HG02571 (cell line): ENCODE data around the gene HOXD3.

Experiments
- ATAC-seq: cut with Tn5 transposase; IDR thresholded peaks from one replicate; pipeline ENCODE4 v1.9.1; 2021; ENCODE audit warnings: mild to moderate bottlenecking, moderate library complexity; ENCODE audit not compliant: unreplicated experiment

Gene HOXD3

GRCh38 chr2:176132205-176133171 is 24.6 kb upstream of the HOXD3 start:
- ATAC-seq = no peak

GRCh38 chr2:176133389-176133788 is 23.7 kb upstream of the HOXD3 start:
- ATAC-seq = no peak

GRCh38 chr2:176134035-176134434 is 23.1 kb upstream of the HOXD3 start:
- no peak for ATAC-seq

- ATAC-seq = no peak
Measured at GRCh38 chr2:176135035-176135440, 22.1 kb upstream of the HOXD3 start.

- ATAC-seq = no peak
Measured at GRCh38 chr2:176136374-176137251, 20.5 kb upstream of the HOXD3 start.

- no peak for ATAC-seq
Measured at GRCh38 chr2:176137252-176137580, 19.9 kb upstream of the HOXD3 start.

- ATAC-seq = no peak
Measured at GRCh38 chr2:176137906-176138305, 19.2 kb upstream of the HOXD3 start.

GRCh38 chr2:176138526-176138922 is 18.6 kb upstream of the HOXD3 start:
- no peak for ATAC-seq

GRCh38 chr2:176138923-176139660 is 18.0 kb upstream of the HOXD3 start:
- ATAC-seq = no peak

GRCh38 chr2:176139661-176140512 is 17.2 kb upstream of the HOXD3 start:
- no peak for ATAC-seq

- ATAC-seq = peak; percentile 79
Measured at GRCh38 chr2:176140513-176141317, 16.4 kb upstream of the HOXD3 start.

- ATAC-seq = no peak
Measured at GRCh38 chr2:176142281-176142680, 14.8 kb upstream of the HOXD3 start.

- ATAC-seq = no peak
Measured at GRCh38 chr2:176145085-176145969, 11.8 kb upstream of the HOXD3 start.

- no peak for ATAC-seq
Measured at GRCh38 chr2:176146101-176146500, 11.0 kb upstream of the HOXD3 start.

GRCh38 chr2:176146645-176147044 is 10.5 kb upstream of the HOXD3 start:
- no peak for ATAC-seq

- no peak for ATAC-seq
Measured at GRCh38 chr2:176147210-176147799, 9.8 kb upstream of the HOXD3 start.

GRCh38 chr2:176147800-176148496 is 9.2 kb upstream of the HOXD3 start:
- ATAC-seq = no peak
